ENCODE measurements around the gene SLC35F5.
A peak's percentile ranks its signal among the peaks of the same experiment; 100 is the strongest.
"Not testable (repeated sequence)": the region's sequence is repeated elsewhere in the genome, so short reads cannot be mapped to it uniquely, and the experiment has no call there.

Gene SLC35F5

GRCh38 chr2:113784823-113785744 is 28.6 kb upstream of the SLC35F5 start:
- no peak for TF ChIP-seq CTCF (conservative IDR thresholded peaks at IDR 0.05; ENCODE audit: low read depth, low read length)
- DNase-seq (ENCODE audit: low read depth) = no peak
- H3K4me3 ChIP-seq (ENCODE audit: low read depth, low read length) = no peak overlapping the region

GRCh38 chr2:113780472-113780871 is 24.0 kb upstream of the SLC35F5 start:
- no peak for TF ChIP-seq CTCF (conservative IDR thresholded peaks at IDR 0.05; ENCODE audit: low read depth, low read length)
- H3K4me3 ChIP-seq (ENCODE audit: low read depth, low read length) = no peak overlapping the region
- DNase-seq (ENCODE audit: low read depth) = no peak

GRCh38 chr2:113777371-113777770 is 20.9 kb upstream of the SLC35F5 start:
- no peak for DNase-seq (ENCODE audit: low read depth)
- TF ChIP-seq CTCF (conservative IDR thresholded peaks at IDR 0.05; ENCODE audit: low read depth, low read length) = no peak
- H3K4me3 ChIP-seq (ENCODE audit: low read depth, low read length) = no peak overlapping the region

- H3K4me3 ChIP-seq (ENCODE audit: low read depth, low read length) = no peak overlapping the region
- DNase-seq (ENCODE audit: low read depth) = peak; percentile 25
- no peak for TF ChIP-seq CTCF (conservative IDR thresholded peaks at IDR 0.05; ENCODE audit: low read depth, low read length)
These were observed 20.5 kb upstream of the SLC35F5 start for GRCh38 chr2:113776949-113777348.

- DNase-seq (ENCODE audit: low read depth); H3K4me3 ChIP-seq (ENCODE audit: low read depth, low read length): not testable (repeated sequence)
These were observed 18.2 kb upstream of the SLC35F5 start for GRCh38 chr2:113774616-113775015.

- TF ChIP-seq CTCF (conservative IDR thresholded peaks at IDR 0.05; ENCODE audit: low read depth, low read length) = no peak
- DNase-seq (ENCODE audit: low read depth) = no peak
These were observed 14.5 kb upstream of the SLC35F5 start for GRCh38 chr2:113770929-113771328.

GRCh38 chr2:113769555-113769954 is 13.1 kb upstream of the SLC35F5 start:
- DNase-seq (ENCODE audit: low read depth) = no peak
- no peak for TF ChIP-seq CTCF (conservative IDR thresholded peaks at IDR 0.05; ENCODE audit: low read depth, low read length)
- H3K4me3 ChIP-seq (ENCODE audit: low read depth, low read length) = no peak overlapping the region

More at GRCh38 chr2:113770929-113771328, 14.5 kb upstream of the SLC35F5 start:
- H3K4me3 ChIP-seq (ENCODE audit: low read depth, low read length) = no peak overlapping the region
